Stimulated activated CD4-positive, alpha-beta T cell treated with anti-CD3 and anti-CD28 coated beads, Interleukin-2, amount 100 ng/mL, for 48 hours (primary cell): ENCODE results near the gene ZC3H11A.
"Not testable (repeated sequence)": the region's sequence is repeated elsewhere in the genome, so short reads cannot be mapped to it uniquely, and the experiment has no call there.

Source experiments
- DNase-seq, 2 donors: peaks; one replicate each; pipeline ENCODE4 v3.0.0-alpha.2; 2020

ZC3H11A gene

DNA sequence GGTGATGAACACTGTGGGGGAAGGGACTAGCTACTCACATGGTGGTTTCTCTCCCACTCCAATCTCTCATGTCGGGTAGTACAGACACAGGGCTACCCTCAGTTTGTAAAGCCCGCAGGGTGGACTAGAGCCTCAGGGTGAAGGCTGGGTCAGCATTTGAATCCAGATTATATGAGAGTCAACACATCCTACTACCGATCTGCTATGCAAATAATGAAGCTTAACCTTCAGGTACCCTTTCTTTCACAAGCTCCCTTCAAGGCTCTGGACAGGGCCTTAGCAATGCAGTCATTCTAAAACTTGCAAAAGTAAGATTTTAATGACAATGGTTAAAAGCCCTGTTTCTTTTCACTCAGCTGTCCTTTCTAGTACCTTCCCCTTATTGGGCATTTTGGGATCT, 5.5 kb upstream of the ZC3H11A start:
- DNase-seq: no peak

DNA sequence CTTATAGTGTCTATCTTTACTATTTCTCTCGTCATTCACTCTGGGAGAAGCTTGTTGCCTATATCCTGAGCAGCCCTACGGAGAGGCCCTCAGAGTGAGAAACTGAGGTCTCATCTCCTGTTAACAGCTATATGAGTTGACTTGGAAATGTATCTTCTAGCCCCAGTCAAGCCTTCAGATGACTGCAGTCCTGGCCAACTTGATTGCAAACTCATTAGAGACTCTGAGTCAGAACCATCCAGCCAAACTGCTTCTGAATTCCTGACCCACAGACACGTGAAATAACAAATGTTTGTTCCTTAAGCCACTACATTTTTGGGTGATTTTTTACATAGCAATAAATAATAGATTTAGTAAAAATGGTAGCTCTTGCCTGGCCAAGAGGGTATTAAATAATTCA, 3.9 kb upstream of the ZC3H11A start:
- DNase-seq: no peak

DNA sequence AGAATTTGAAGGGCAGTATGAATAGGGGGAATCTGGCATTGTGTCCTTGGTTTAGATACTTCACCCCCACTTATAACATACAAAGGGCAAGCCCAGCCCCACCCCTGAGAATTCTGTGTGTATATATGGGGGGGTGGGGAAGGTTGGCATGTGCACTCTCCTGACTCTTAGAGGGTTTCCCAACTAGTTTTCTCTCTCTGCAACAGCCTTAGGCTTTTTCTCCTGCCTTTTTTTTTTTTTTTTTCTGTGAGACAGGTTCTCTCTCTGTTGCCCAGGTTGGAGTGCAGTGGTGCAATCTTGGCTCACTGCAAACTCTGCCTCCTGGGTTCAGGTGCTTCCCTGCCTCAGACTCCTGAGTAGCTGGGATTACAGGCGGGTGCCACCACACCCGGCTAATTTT, 2.9 kb upstream of the ZC3H11A start:
- DNase-seq: no peak

GRCh38 chr1:203793561-203793960, 1.9 kb upstream of the ZC3H11A start:
- DNase-seq: not testable (repeated sequence)

DNA sequence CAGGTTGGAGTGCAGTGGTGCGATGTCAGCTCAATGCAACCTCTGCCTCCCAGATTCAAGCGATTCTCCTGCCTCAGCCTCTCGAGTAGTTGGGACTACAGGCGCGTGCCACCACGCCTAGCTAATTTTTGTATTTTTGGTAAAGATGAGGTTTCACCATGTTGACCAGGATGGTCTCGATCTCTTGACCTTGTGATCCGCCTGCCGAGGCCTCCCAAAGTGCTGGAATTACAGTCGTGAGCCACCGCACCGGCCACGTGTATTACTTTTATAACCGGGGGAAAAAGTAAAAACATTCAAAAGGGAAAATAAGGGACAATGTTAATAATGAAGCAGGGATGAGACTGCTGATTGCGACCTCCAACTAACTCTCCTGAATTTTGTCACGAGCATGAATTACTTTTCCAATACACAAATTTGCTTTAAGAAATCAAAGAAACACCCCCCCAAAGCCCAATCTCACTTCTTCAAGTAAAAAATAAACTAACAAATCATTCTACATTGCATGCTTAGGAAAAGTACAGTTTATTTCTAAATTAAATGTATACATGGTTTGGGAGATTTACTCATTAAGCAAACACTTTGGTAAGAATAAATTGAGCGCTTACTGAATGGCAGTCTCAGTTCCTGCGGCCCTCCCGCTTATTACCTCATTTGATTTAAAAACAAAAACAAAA, 521 bp upstream of the ZC3H11A start:
- no peak for DNase-seq

DNA sequence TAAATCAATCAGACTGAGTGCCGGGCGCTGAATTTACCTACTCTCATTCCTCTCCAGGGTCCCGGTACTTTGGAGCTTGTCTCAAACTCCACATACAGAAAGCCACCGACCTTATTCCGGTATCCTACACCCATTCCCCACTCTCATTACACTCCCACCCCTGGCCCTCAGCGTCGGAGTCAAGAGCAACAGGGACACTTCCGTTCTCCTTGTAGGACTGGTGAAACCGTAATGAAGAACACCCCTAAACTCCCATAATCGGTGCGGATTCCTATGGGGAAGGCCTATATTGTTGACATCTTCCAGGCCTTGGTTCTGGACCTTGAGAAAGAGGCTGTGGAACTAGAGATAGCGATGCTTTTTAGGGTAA, 798 bp downstream of the ZC3H11A start:
- peak in 1 of 2 donors; percentile 20 for DNase-seq

- DNase-seq: no peak
Observed at GRCh38 chr1:203797216-203797615, 1.8 kb downstream of the ZC3H11A start.

- DNase-seq: no peak
Observed at GRCh38 chr1:203797948-203798655, 2.7 kb downstream of the ZC3H11A start.

- DNase-seq: no peak
Observed at GRCh38 chr1:203799157-203799556, 3.7 kb downstream of the ZC3H11A start.

- DNase-seq: no peak
Observed at GRCh38 chr1:203799971-203800370, 4.5 kb downstream of the ZC3H11A start.

GRCh38 chr1:203805689-203806088, 10.3 kb downstream of the ZC3H11A start:
- no peak for DNase-seq

- DNase-seq: no peak
Observed at GRCh38 chr1:203807196-203807595, 11.8 kb downstream of the ZC3H11A start.

- no peak for DNase-seq
Observed at GRCh38 chr1:203813581-203814341, 18.3 kb downstream of the ZC3H11A start.

DNA sequence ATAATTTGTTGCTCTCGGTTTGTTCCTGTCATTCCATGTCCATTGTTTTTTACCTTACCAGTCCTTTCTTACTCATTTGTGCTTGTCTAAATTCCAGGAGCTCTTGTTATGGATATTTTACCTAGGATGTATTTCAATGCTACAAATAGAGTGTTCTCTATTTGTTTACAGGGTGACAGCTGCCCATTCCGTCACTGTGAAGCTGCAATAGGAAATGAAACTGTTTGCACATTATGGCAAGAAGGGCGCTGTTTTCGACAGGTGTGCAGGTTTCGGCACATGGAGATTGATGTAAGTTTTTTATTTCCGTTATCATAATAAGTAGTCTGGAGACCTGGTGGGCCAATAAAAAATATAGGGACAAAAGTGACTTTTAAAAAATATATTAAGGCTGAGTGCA, 23.0 kb downstream of the ZC3H11A start:
- no peak for DNase-seq

DNA sequence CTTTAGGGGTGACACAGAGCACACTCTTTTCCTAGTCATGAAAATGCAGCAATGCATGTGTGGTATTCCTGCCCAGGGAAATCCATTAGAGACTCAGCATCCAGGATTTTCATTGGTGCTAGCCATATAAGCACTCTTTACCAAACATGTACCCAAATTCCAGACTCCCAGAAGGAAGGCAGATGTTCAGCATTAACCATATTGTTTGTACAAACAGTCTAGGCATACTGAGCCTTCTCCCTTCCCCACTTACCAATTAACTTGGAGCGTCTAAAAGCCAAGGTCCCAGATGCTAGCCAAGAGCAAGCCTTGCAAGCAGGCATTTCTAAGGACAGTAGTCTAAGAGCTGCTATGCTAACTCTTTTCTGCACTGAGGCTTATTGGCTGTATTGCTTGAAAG, 27.9 kb downstream of the ZC3H11A start:
- DNase-seq: no peak

DNA sequence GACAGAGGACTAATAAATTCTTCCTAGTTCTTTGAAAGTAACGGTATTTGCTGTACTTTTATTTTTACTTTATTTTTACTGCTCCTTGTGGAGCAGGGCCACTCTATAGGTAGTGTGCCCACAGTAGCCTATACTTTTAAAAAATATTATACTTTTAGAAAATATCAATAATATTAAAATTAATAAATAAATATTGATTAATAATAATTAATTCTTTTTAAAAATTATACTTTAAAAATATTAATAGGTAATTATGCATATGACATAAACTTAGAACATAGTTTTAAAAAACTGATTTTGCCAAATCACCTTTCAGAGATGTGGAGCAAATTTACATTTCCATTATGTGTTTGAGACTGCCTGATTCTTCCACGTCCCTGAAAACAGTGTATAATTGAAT, 30.8 kb downstream of the ZC3H11A start:
- no peak for DNase-seq

DNA sequence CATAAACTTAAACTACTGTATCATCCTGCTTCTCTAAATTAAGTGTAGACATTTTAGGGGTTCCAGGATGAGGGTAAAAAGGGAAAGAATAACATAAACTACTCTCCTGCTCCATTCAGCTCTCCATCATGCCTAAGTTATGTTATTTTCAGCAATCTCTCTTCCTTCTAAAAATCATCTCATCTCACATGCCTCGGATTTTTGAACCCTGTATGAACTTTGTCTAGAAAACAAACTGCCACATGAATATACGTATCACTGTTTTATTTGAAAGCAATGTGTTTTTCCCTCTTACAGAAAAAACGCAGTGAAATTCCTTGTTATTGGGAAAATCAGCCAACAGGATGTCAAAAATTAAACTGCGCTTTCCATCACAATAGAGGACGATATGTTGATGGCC, 32.6 kb downstream of the ZC3H11A start:
- no peak for DNase-seq

DNA sequence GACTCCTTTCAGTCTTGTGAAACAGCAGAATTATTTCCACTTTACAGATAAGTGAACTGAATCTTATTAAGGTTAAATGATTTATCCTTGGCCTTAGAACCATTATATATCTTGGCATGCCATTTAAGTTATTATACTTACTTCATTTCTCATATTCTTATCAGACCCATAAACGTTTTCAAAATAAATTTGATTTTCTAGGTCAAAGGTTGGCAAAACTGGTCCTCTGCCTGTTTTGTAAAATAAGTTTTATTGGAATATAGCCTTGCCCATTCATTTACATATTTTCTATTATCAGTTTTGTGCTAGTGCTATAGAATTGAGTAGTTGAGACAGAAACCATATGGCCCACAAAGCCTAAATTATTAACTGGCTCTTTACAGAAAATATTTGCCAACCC, 33.1 kb downstream of the ZC3H11A start:
- DNase-seq: no peak

DNA sequence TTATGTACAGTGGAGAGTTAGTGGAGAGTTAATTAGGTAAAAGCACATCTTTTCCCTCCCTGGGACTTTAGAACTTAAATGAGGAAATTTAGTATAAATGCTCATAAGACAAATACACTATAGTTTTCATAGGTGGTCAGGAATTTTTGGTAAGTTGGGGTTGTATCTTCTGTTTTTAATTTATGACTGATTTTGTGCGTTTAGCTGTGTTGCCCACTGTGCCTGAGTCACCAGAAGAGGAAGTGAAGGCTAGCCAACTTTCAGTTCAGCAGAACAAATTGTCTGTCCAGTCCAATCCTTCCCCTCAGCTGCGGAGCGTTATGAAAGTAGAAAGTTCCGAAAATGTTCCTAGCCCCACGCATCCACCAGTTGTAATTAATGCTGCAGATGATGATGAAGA, 33.8 kb downstream of the ZC3H11A start:
- not testable (repeated sequence) for DNase-seq

GRCh38 chr1:203835476-203835875, 40.1 kb downstream of the ZC3H11A start:
- DNase-seq: no peak

GRCh38 chr1:203839081-203839480, 43.7 kb downstream of the ZC3H11A start:
- no peak for DNase-seq

DNA sequence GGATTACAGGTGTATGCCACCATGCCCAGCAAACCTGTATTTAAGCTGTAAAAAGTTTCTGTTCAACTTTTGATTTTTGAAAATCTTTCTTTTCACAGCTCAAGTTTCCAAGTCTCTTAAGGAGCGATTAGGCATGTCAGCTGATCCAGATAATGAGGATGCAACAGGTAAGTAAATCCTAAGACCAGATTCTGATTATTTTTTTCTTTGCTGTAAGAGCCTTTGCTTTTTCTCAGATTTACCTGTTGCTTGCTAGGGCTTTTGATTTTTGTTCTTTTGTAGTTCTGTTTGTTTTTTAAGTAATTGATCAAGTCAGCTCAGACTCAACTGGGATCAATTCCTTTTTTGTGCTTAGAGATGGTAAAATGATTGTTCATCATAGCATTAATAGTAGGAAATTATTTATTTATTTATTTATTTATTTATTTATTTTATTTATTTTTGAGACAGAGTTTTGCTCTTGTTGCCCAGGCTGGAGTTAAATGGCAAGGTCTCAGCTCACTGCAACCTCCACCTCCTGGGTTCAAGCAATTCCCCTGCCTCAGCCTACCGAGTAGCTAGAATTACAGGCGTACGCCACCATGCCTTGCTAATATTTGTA, 44.9 kb downstream of the ZC3H11A start:
- DNase-seq: no peak

DNA sequence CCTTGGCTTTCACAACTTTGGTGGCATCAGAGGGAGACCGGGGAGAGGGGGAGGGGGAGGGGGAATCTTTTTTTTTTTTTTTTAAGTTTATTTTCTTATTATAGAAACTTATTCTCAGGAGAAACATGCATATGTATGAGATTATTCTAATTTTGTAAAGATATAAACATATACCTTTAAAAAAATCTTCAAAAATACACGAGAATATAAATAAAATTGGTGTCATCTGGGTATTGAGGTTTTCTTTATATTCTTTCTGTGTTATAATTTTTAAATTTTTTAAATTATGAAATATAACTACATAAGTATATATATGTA, 47.1 kb downstream of the ZC3H11A start:
- no peak for DNase-seq

GRCh38 chr1:203843435-203843834, 48.0 kb downstream of the ZC3H11A start:
- DNase-seq: no peak
